Astrocyte of the spinal cord (primary cell): ENCODE results near the gene TMEM252.

ENCODE experiments used
- DNase-seq: peaks from one replicate; pipeline ENCODE4 v3.0.0; 2011; ENCODE audit warnings: low read depth, low spot score
- H3K4me3 ChIP-seq: 2 replicates; pipeline ENCODE4 v1.5.1; 2011; ENCODE audit warnings: low read depth, mild to moderate bottlenecking, low read length, moderate library complexity
- CTCF ChIP-seq: IDR thresholded peaks from 2 replicates; pipeline ENCODE4 v1.5.1; 2012; ENCODE audit warnings: low read depth, mild to moderate bottlenecking, low read length, inconsistent platforms
- in situ Hi-C: cut with HindIII; loops from 2 replicates; pipeline ENCODE4 v1.10.0; 2017; ENCODE audit warnings: low sequenced_read_pairs

The TMEM252 gene

DNA sequence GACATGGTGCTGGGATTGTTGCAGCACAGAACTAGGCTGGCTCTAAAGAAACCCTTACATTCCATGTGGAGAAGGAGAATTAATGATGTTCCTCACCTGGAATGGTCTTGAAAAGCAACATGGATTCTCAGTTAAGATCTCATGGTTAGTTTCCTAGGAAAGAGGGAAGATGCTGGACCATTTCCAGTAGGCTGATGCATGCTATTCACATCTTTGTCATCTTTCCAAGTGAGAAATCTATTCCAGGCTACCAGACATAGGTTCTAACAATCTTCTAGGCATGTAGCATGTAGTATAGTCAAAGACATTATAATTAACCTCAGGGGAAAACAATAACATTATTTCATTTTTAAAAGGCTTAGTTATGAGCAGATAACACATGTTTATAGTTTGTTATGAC lies 44.3 kb downstream of the TMEM252 start:
- in situ Hi-C loops: no loop called here
- TF ChIP-seq CTCF: no peak
- H3K4me3 ChIP-seq: no peak overlapping the region
- DNase-seq: no peak

DNA sequence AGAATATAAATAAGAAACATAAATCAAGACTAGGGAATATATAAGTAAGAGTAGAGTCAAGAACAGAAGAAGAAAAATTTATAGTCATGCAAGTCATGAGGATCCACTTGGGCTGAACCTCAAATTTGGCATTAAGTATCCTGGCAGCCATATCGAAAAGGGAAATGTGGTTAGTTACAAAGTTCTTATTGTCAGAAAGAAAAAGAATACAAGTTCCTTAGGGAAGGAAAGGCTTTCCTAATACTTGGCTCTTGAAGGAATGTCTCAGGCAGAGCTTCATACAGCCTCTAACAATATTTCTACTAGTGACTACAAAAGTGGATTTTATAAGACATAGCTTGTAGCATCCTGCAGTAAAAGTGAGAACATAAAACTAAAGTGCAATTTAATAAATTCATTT lies 45.4 kb downstream of the TMEM252 start:
- in situ Hi-C loops: no loop called here
- no peak for DNase-seq
- H3K4me3 ChIP-seq: no peak overlapping the region
- no peak for TF ChIP-seq CTCF

DNA sequence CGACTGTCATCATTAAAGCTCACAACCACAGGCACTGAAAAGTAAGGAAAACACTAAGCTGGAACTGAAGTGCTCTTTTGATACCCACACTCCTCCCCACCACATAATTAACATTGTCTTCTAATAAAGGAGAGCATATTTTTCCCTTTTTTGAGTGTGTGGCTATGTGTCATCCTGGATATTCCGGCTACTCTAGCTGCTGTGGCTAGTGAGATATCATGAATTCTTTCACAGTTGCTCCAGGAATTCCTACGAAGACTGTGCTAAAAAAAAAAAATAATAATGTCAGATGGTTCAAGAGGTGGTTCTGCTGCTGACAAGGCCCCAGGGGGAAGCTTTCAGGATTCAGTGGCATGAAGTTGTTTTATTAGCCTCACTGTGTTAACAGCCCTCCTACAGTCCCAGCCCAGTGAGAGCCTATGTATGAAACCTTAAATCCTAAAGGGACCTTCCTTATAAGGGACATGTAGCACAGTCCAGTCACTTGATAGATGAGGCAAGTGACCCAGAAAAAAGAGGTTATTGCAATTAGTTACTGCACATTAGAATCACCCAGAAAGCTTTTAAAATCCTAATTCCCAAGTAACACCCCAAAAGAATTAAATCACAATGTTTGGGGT lies 46.6 kb downstream of the TMEM252 start:
- no peak for DNase-seq
- no peak overlapping the region for H3K4me3 ChIP-seq
- in situ Hi-C loops: no loop called here
- TF ChIP-seq CTCF: no peak

- no peak for DNase-seq
- no peak overlapping the region for H3K4me3 ChIP-seq
- in situ Hi-C loops: no loop called here
- no peak for TF ChIP-seq CTCF
Observed at GRCh38 chr9:68493541-68493940, 47.1 kb downstream of the TMEM252 start.

DNA sequence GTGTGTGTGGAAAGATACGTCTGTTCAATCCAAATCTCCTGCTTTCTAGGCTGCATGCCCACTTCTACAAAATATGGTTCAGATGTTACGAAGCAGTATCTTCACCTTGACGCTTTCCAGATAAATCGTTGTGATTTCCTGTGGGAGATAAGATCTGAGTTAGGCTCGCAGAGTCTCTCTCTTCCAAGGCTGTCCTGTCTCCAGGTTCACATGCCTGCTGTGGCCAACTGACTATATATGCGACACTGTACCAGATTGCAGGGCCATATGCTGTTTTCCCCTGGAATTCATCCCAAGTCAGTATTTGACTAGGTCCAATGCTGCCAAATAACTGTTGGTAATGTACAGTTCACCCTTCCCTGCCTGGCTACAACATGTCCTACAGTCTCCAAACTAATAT lies 47.9 kb downstream of the TMEM252 start:
- TF ChIP-seq CTCF: no peak
- in situ Hi-C loops: no loop called here
- no peak for DNase-seq
- no peak overlapping the region for H3K4me3 ChIP-seq

- DNase-seq: no peak
- H3K4me3 ChIP-seq: no peak overlapping the region
- no peak for TF ChIP-seq CTCF
- in situ Hi-C loops: no loop called here
Observed at GRCh38 chr9:68489646-68490045, 51.0 kb downstream of the TMEM252 start.

GRCh38 chr9:68488126-68488525 lies 52.6 kb downstream of the TMEM252 start:
- TF ChIP-seq CTCF: no peak
- in situ Hi-C loops: no loop called here
- DNase-seq: no peak
- H3K4me3 ChIP-seq: no peak overlapping the region
